HEK293T (cell line): ENCODE results near the gene NEMP1.

Source experiments
- CTCF ChIA-PET: fragments of 350-600 bp; formaldehyde crosslinking; extraction: SDS; loops from one replicate; lab custom pipeline; 2021; ENCODE audit warnings: antibody characterized with exemption, inconsistent platforms; lab: Yijun Ruan, JAX
- POLR2A ChIA-PET: fragments of 350-600 bp; formaldehyde crosslinking; extraction: SDS; loops from one replicate; lab custom pipeline; 2020; ENCODE audit warnings: antibody characterized with exemption, inconsistent platforms; lab: Yijun Ruan, JAX
- DNase-seq: peaks from one replicate; pipeline ENCODE4 v3.0.0; 2012; ENCODE audit warnings: mixed read lengths; ENCODE audit errors: extremely low spot score
- ARNT ChIP-seq: fragments of 450-650 bp; IDR thresholded peaks from 2 replicates; pipeline ENCODE4 v1.6.1; 2017; ENCODE audit warnings: mild to moderate bottlenecking
- BHLHE40 ChIP-seq: fragments of 450-650 bp; IDR thresholded peaks from 2 replicates; pipeline ENCODE4 v1.6.1; 2016; ENCODE audit warnings: mild to moderate bottlenecking, moderate library complexity, borderline replicate concordance
- CTBP1 ChIP-seq: fragments of 450-650 bp; IDR thresholded peaks from 2 replicates; pipeline ENCODE4 v1.6.1; 2016; ENCODE audit warnings: borderline replicate concordance
- ELF4 ChIP-seq: fragments of 450-650 bp; IDR thresholded peaks from 2 replicates; pipeline ENCODE4 v1.6.1; 2017; ENCODE audit warnings: antibody characterized with exemption
- FOXA1 ChIP-seq: fragments of 450-650 bp; IDR thresholded peaks from 2 replicates; pipeline ENCODE4 v1.6.1; 2016; ENCODE audit warnings: mild to moderate bottlenecking
- FOXK2 ChIP-seq: fragments of 450-650 bp; IDR thresholded peaks from 2 replicates; pipeline ENCODE4 v1.6.1; 2016; ENCODE audit warnings: mild to moderate bottlenecking
- FOXM1 ChIP-seq: fragments of 450-650 bp; IDR thresholded peaks from 2 replicates; pipeline ENCODE4 v1.6.1; 2017; ENCODE audit warnings: mild to moderate bottlenecking, borderline replicate concordance
- HDGF ChIP-seq: fragments of 450-650 bp; IDR thresholded peaks from 2 replicates; pipeline ENCODE4 v1.6.1; 2017; ENCODE audit warnings: antibody characterized with exemption, borderline replicate concordance
- L3MBTL2 ChIP-seq: fragments of 450-650 bp; conservative IDR thresholded peaks from 2 replicates; pipeline ENCODE4 v1.6.1; 2016; ENCODE audit warnings: mild to moderate bottlenecking
- LEF1 ChIP-seq: fragments of 450-650 bp; IDR thresholded peaks from 2 replicates; pipeline ENCODE4 v1.6.1; 2017; ENCODE audit warnings: mild to moderate bottlenecking, borderline replicate concordance
- NFRKB ChIP-seq: fragments of 450-650 bp; IDR thresholded peaks from 2 replicates; pipeline ENCODE4 v1.6.1; 2016; ENCODE audit warnings: mild to moderate bottlenecking, moderate library complexity
- SP1 ChIP-seq: fragments of 450-650 bp; IDR thresholded peaks from 2 replicates; pipeline ENCODE4 v1.6.1; 2017
- SUZ12 ChIP-seq: fragments of 450-650 bp; IDR thresholded peaks from 2 replicates; pipeline ENCODE4 v1.6.1; 2016; ENCODE audit warnings: mild to moderate bottlenecking
- TARDBP ChIP-seq: fragments of 450-650 bp; IDR thresholded peaks from 2 replicates; pipeline ENCODE4 v1.6.1; 2016
- ZNF384 ChIP-seq: fragments of 450-650 bp; IDR thresholded peaks from 2 replicates; pipeline ENCODE4 v1.6.1; 2016
- TF ChIP-seq, protein P1 (sequence below): fragments of 450-650 bp; IDR thresholded peaks from 2 replicates; pipeline ENCODE4 v1.6.1; 2016

The NEMP1 gene

DNA sequence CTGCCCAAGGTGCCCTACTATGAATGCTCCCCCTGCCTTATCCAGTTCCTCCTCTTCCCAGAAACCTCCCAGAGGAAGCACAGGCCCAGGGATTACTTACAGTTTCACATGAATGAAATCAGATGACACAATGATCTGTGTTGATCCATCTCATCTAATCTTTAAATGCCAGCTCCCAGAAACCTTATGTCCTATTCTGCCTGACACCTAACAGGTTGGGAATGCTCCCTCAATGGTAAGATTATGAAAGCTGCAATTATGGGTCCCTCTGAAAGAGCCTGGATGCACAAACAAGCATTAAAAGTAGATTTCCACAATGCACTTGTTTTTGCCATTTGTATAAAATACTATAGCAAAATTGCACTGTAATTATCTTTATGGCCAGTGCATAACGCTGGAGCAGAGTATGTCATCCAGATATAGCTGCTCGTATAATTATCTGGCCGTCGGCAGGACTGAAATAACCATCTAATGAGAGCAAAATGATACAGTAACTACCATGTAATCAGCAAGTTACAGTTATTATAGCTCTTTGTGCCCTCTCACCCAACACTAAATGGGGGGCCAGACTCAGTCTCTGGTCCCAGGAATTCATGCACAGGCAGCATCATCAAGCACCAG is 67.9 kb downstream of the NEMP1 start:
- CTCF ChIA-PET = interaction anchor here (1.1 to 1.4 kb wide), 4 partner anchors 9 to 166 kb away, joined by 3 to 11 read pairs (median 4); partner anchors contain the start of gene STAT6
- DNase-seq = no peak
- POLR2A ChIA-PET = interaction anchor here (1.0 to 1.7 kb wide), 4 partner anchors 55 to 285 kb away, joined by 3 to 11 read pairs (median 4); partner anchors contain the start of genes NACA, NEMP1 and STAT6
- no peak for TF ChIP-seq ARNT

DNA sequence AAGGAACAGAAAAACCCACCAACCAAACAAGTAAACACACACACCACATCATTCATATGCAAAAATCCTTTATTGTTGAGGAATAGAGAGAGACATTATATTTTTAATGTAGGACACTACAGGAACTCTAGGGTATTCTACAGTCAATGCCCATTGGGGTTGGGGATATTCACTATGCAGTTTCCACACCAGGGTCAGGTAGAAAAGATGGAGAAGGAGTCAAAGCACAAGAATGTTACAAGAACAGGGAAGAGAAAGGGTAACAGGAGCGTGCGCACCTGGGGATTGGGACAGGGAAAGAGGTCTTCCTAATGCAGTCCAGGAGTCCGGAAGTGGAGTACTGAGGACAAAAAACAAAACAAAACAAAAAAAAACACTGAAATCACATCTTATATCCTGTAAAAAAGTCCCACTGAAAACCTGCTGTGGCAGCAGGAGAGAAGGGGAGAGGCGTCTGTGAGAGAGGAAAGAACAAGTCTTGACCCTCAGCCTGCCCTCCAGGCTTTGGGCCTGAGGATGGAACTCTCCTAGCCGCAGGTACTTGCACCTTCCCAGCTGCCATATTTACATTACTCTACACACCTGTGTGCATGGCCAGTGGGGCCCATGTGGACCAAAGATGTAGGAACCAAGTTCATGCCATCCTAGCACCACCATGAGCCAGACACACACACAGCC is 68.5 kb downstream of the NEMP1 start:
- TF ChIP-seq FOXA1 (no peak), LEF1 (no peak), ARNT (no peak), ZNF384 (no peak), L3MBTL2 (no peak), CTBP1 (no peak), FOXM1 (no peak), SP1 (no peak), TARDBP (no peak), FOXK2 (no peak), NFRKB (no peak), BHLHE40 (no peak), HDGF (no peak), SUZ12 (no peak), ELF4 (no peak)
- TF ChIP-seq, protein P1, sequence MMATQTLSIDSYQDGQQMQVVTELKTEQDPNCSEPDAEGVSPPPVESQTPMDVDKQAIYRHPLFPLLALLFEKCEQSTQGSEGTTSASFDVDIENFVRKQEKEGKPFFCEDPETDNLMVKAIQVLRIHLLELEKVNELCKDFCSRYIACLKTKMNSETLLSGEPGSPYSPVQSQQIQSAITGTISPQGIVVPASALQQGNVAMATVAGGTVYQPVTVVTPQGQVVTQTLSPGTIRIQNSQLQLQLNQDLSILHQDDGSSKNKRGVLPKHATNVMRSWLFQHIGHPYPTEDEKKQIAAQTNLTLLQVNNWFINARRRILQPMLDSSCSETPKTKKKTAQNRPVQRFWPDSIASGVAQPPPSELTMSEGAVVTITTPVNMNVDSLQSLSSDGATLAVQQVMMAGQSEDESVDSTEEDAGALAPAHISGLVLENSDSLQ = no peak
- no peak for DNase-seq
- ChIA-PET POLR2A (interaction anchor here (1.1 to 1.7 kb wide), 3 partner anchors 56 to 285 kb away, joined by 3 to 11 read pairs (median 3); partner anchors contain the start of genes NACA and STAT6), CTCF (interaction anchor here (1.1 to 2.4 kb wide), 6 partner anchors 9 to 166 kb away, joined by 3 to 11 read pairs (median 4); partner anchors contain the start of gene STAT6)

DNA sequence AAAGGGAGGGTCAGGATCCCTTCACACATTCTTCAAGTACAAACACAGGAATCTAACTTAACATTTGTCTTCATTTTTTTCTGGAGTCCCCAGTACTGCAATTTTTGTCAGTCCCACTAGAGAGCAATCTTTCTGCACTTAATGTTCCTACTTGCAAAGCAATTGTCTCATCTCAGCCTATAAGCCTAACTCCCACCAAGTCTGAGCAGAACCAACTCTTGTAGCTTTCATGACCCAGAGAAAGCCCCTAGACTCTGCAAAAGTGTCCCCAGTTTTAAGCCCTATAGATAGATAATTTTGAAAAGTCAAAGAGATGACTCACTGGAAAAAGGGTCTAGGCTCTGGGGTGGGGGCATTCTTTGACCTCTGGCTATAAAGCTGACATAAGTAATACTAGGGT is 70.4 kb downstream of the NEMP1 start:
- CTCF ChIA-PET = interaction anchor here (0.7 to 2.4 kb wide), 10 partner anchors 8 to 104 kb away, joined by 3 to 7 read pairs (median 4); partner anchors contain the start of genes STAT6 and TAC3
- DNase-seq = peak; percentile 65
- POLR2A ChIA-PET = interaction anchor here (1.1 to 1.7 kb wide), 2 partner anchors 51 to 104 kb away, joined by 3 to 13 read pairs; partner anchors contain the start of gene STAT6
- TF ChIP-seq HDGF = no peak
- TF ChIP-seq FOXK2 = no peak
- no peak for TF ChIP-seq ZNF384
- no peak for TF ChIP-seq TARDBP
- no peak for TF ChIP-seq LEF1

DNA sequence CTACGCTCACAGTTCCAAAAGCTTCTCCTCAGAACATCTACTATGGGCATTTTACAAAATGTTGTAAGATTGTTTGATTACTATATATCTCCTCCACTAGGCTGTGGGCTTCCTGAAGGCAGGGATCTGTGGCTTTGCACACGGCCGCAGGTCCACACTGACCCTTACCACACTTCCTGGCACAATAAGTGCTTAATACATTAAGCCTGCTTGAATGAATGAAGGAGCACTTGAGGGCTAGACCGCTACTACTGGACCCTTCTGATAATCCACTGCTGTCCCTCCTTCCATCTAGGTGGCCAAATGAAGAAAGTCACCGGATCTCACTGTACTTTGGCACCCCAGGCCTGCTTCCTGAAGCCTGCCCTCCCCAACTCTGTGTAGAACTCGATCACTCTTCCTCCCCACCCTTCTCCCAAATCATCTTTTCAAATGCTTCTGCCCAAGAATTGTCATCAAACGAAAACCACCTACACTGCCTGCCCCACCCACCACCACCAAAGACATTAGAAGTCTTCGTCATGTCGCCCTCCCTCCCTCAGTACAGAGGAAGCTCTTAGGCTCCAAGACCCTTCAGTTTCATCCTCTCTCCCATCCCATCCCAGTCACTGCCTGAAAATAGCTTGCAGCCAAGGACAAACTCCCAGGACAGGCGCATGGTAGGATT is 71.6 kb downstream of the NEMP1 start:
- CTCF ChIA-PET = interaction anchor here (0.6 to 1.3 kb wide), 3 partner anchors 13 to 150 kb away, joined by 3 to 7 read pairs (median 4); a partner anchor contains a TSS

DNA sequence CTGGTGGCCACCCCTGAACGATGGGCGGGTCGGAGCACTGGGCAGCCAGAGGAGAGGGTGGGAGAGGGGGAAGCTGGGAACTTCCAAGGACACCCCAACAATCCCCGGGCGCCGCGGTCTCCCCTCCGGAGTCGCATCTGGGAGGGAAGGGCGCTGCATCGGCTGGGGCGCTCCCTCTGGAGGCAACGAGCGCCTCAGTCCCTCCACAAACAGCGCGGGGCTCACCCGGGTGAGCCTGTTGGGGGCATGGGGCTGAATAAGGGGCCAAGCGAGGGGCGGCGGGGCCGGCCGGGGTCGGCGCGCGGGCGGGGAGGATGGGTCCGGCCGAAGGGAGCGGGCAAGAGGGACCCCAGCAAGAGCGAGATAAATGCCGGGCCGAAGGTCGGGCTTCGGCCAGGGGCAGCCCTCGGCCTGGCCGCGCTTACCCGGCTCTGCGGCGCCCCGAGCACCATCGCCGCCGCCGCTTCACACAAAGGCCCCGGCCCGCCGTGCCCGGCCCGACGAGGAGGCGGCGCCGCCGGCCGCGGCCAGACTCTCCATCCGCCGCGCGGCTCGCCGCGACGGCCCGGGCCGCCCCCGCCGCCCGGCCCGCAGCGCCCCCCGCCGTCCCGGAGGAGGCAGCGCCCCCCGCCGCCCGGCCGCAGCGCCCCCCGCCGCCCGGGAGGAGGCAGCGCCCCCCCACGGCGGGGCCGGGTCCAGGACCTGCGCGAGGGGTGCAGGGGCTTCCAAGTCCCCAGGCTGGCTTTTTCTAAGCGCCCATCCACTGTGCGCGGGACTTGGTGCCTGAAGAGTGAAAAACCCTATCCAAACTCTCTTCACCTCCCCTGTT is 72.4 kb downstream of the NEMP1 start, which contains the start of gene ZBTB39:
Gene ZBTB39 (minus strand): TSS at position 567 of the 829 bp plus-strand sequence. CDS start 1,629 bp downstream, outside the sequence.
- ChIA-PET CTCF (interaction anchor here (0.6 to 1.9 kb wide), 5 partner anchors 12 to 170 kb away, joined by 3 to 7 read pairs (median 4); partner anchors contain the start of gene STAT6), POLR2A (interaction anchor here (1.5 to 1.6 kb wide), 2 partner anchors 12 to 105 kb away, joined by 3 to 4 read pairs; partner anchors contain the start of gene STAT6)
- peak; percentile 91 for DNase-seq
- TF ChIP-seq SP1 (no peak), ARNT (no peak), ELF4 (no peak), HDGF (no peak), FOXA1 (no peak), BHLHE40 (no peak), NFRKB (no peak), SUZ12 (no peak)

More for the DNA sequence above, 71.6 kb downstream of the NEMP1 start:
- TF ChIP-seq L3MBTL2 (no peak), FOXK2 (no peak)
- DNase-seq = no peak
- POLR2A ChIA-PET = interaction anchor here (1.6 kb wide), 1 partner anchor 13 kb away, joined by 3 read pairs; a partner anchor contains a TSS
